Upper lobe of left lung (tissue), 4 donors: ENCODE results near the gene BBS1.
"Not testable (repeated sequence)": the region's sequence is repeated elsewhere in the genome, so short reads cannot be mapped to it uniquely, and the experiment has no call there.

ENCODE experiments used
- POLR2A ChIP-seq, 4 donors: fragments of 450-650 bp; IDR thresholded peaks; one replicate each; pipeline ENCODE4 v1.5.1; 2016 to 2017; ENCODE audit warnings: antibody characterized with exemption in 4 of 4, mild to moderate bottlenecking in 2 of 4
- POLR2AphosphoS5 ChIP-seq, 2 donors: sonication (generic); formaldehyde crosslinking; IDR thresholded peaks; one replicate each; pipeline ENCODE4 v1.5.1; 2017; ENCODE audit warnings: antibody characterized with exemption in 2 of 2

- TF ChIP-seq POLR2A, POLR2AphosphoS5 (IDR thresholded peaks at IDR 0.05): not testable (repeated sequence)
Observed at GRCh38 chr11:66544952-66545351, 34.5 kb downstream of the BBS1 start.
